WTC11 (cell line): ENCODE data around the gene KIF19. TPM values are rescaled to one million over a fixed set of nuclear protein-coding genes. Genes with fewer than 3 reads are reported as not detected.

Experiments used
- ATAC-seq: fragments of 200-7000 bp; cut with Tn5 transposase; 2 replicates; pipeline ENCODE4 v1.10.0; 2021; ENCODE audit warnings: mild to moderate bottlenecking, moderate library complexity
- CTCF ChIA-PET: fragments of 300-600 bp; sonication (Branson Sonifier 250); formaldehyde crosslinking; loops from one replicate; lab custom pipeline; 2021; ENCODE audit warnings: antibody characterized with exemption; lab: Charles Lee
- POLR2A ChIA-PET: fragments of 350-600 bp; sonication (Branson Sonifier 250); formaldehyde crosslinking; loops from one replicate; lab custom pipeline; 2021; ENCODE audit warnings: antibody characterized with exemption; lab: Charles Lee
- DNase-seq: peaks from one replicate; pipeline ENCODE4 v3.0.0; 2021; ENCODE audit warnings: low spot score
- H3K27ac Mint-ChIP-seq: 2 replicates; pipeline ENCODE4 v1.8.0; 2021; ENCODE audit warnings: mixed read lengths
- H3K27me3 Mint-ChIP-seq: 2 replicates; pipeline ENCODE4 v1.8.0; 2021; ENCODE audit warnings: low read depth, mild to moderate bottlenecking, moderate library complexity, mixed read lengths
- H3K36me3 Mint-ChIP-seq: 2 replicates; pipeline ENCODE4 v1.8.0; 2021; ENCODE audit warnings: mixed read lengths
- H3K4me1 Mint-ChIP-seq: 2 replicates; pipeline ENCODE4 v1.8.0; 2022; ENCODE audit warnings: mixed read lengths
- H3K4me3 Mint-ChIP-seq: 2 replicates; pipeline ENCODE4 v1.8.0; 2021; ENCODE audit warnings: mild to moderate bottlenecking, moderate library complexity, mixed read lengths
- H3K9me3 Mint-ChIP-seq: 2 replicates; pipeline ENCODE4 v1.8.0; 2021; ENCODE audit warnings: mixed read lengths
- ATF1 ChIP-seq: sonication (generic); formaldehyde crosslinking; IDR thresholded peaks from 2 replicates; pipeline ENCODE4 v1.8.1; 2023; ENCODE audit warnings: mild to moderate bottlenecking, moderate library complexity, missing genetic modification reagents
- CBFB ChIP-seq: sonication (generic); formaldehyde crosslinking; IDR thresholded peaks from 2 replicates; pipeline ENCODE4 v1.8.1; 2022; ENCODE audit warnings: mild to moderate bottlenecking, low read depth, missing genetic modification reagents
- CREB1 ChIP-seq: sonication (generic); formaldehyde crosslinking; IDR thresholded peaks from 2 replicates; pipeline ENCODE4 v1.8.0; 2023; ENCODE audit warnings: mild to moderate bottlenecking, missing genetic modification reagents
- ELF4 ChIP-seq: sonication (generic); formaldehyde crosslinking; IDR thresholded peaks from 2 replicates; pipeline ENCODE4 v1.8.1; 2022; ENCODE audit warnings: low read depth, mild to moderate bottlenecking, moderate library complexity, missing genetic modification reagents
- ETV6 ChIP-seq: sonication (generic); formaldehyde crosslinking; IDR thresholded peaks from 2 replicates; pipeline ENCODE4 v1.8.1; 2022; ENCODE audit warnings: mild to moderate bottlenecking, missing genetic modification reagents
- HMGA2 ChIP-seq: fragments of 250-450 bp; sonication (Bioruptor Pico); IDR thresholded peaks from 2 replicates; pipeline ENCODE4 v1.4.0; 2021; ENCODE audit warnings: mild to moderate bottlenecking, moderate library complexity
- IRF2 ChIP-seq: sonication (generic); formaldehyde crosslinking; IDR thresholded peaks from 2 replicates; pipeline ENCODE4 v1.8.0; 2022; ENCODE audit warnings: low read depth, missing genetic modification reagents, borderline replicate concordance
- NFATC4 ChIP-seq: fragments of 250-450 bp; sonication (Bioruptor Pico); IDR thresholded peaks from 2 replicates; pipeline ENCODE4 v1.9.0; 2021; ENCODE audit warnings: mild to moderate bottlenecking
- NR1H2 ChIP-seq: sonication (generic); formaldehyde crosslinking; IDR thresholded peaks from 2 replicates; pipeline ENCODE4 v1.9.0; 2021; ENCODE audit warnings: mild to moderate bottlenecking, moderate library complexity, missing genetic modification reagents
- NR2C2 ChIP-seq: sonication (generic); formaldehyde crosslinking; IDR thresholded peaks from 2 replicates; pipeline ENCODE4 v1.8.0; 2022; ENCODE audit warnings: mild to moderate bottlenecking, missing genetic modification reagents
- RORB ChIP-seq: fragments of 250-450 bp; sonication (Bioruptor Pico); IDR thresholded peaks from 2 replicates; pipeline ENCODE4 v1.9.0; 2021; ENCODE audit warnings: mild to moderate bottlenecking
- SP1 ChIP-seq: sonication (generic); formaldehyde crosslinking; conservative IDR thresholded peaks from 2 replicates; pipeline ENCODE4 v1.8.1; 2022; ENCODE audit warnings: missing genetic modification reagents
- TCF7 ChIP-seq: sonication (generic); formaldehyde crosslinking; IDR thresholded peaks from 2 replicates; pipeline ENCODE4 v1.8.0; 2022; ENCODE audit warnings: mild to moderate bottlenecking, low read depth, missing genetic modification reagents, moderate library complexity
- ZNF416 ChIP-seq: fragments of 250-450 bp; sonication (Bioruptor Pico); IDR thresholded peaks from 2 replicates; pipeline ENCODE4 v1.9.0; 2021; ENCODE audit warnings: mild to moderate bottlenecking, inconsistent platforms
- total RNA-seq: library from RNA; stranded (reverse); gene quantifications from 3 replicates; pipeline ENCODE4 v1.2.3, GENCODE V29; 2021
- TF ChIP-seq, protein P1 (sequence below): sonication (generic); formaldehyde crosslinking; IDR thresholded peaks from 2 replicates; pipeline ENCODE4 v1.8.1; 2022; ENCODE audit warnings: missing genetic modification reagents, borderline replicate concordance
- TF ChIP-seq, protein P2 (sequence below): fragments of 250-450 bp; sonication (Bioruptor Pico); IDR thresholded peaks from 2 replicates; pipeline ENCODE4 v1.9.0; 2021; ENCODE audit warnings: mild to moderate bottlenecking
- TF ChIP-seq, protein P3 (sequence below): sonication (generic); formaldehyde crosslinking; IDR thresholded peaks from 2 replicates; pipeline ENCODE4 v1.8.0; 2022; ENCODE audit warnings: missing genetic modification reagents
- TF ChIP-seq, protein P4 (sequence below): sonication (generic); formaldehyde crosslinking; IDR thresholded peaks from 2 replicates; pipeline ENCODE4 v1.8.1; 2023; ENCODE audit warnings: mild to moderate bottlenecking, moderate library complexity, missing genetic modification reagents
- TF ChIP-seq, protein P5 (sequence below): sonication (generic); formaldehyde crosslinking; IDR thresholded peaks from 2 replicates; pipeline ENCODE4 v1.8.0; 2022; ENCODE audit warnings: mild to moderate bottlenecking, missing genetic modification reagents
- TF ChIP-seq, protein P6 (sequence below): sonication (generic); formaldehyde crosslinking; conservative IDR thresholded peaks from 2 replicates; pipeline ENCODE4 v1.8.1; 2022; ENCODE audit warnings: mild to moderate bottlenecking, missing genetic modification reagents
- TF ChIP-seq, protein P7 (sequence below): sonication (generic); formaldehyde crosslinking; IDR thresholded peaks from 2 replicates; pipeline ENCODE4 v1.8.0; 2022; ENCODE audit warnings: mild to moderate bottlenecking, missing genetic modification reagents

The KIF19 gene
- total RNA-seq, 1 experiment from 2014 or later = 0.44 TPM

DNA sequence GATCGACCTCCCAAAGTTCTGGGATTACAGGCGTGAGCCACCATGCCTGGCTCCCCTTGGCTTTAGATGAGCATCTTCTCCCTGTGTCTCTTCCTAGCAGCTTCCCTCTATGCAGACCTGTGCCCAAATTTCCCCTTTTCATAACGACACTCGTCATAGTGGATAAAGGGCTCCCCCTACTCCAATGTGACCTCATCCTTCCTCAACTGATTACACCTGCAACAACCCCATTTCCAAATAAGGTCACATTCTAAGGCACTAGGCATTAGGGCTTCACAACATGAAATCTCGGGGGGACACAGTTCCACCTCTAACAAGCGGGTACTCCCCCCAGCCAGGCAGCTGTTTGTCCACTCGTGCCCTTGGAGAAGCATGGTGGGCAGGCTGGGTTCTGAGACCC, 10.3 kb downstream of the KIF19 start:
- H3K4me3 Mint-ChIP-seq = no peak overlapping the region
- ATAC-seq = no peak
- peaks cover 15% of the 10 kb centered on the region for H3K4me1 Mint-ChIP-seq
- POLR2A ChIA-PET = no interaction called here
- no peak for TF ChIP-seq NR1H2 (CRISPR knock-in tag)
- TF ChIP-seq, protein P1, sequence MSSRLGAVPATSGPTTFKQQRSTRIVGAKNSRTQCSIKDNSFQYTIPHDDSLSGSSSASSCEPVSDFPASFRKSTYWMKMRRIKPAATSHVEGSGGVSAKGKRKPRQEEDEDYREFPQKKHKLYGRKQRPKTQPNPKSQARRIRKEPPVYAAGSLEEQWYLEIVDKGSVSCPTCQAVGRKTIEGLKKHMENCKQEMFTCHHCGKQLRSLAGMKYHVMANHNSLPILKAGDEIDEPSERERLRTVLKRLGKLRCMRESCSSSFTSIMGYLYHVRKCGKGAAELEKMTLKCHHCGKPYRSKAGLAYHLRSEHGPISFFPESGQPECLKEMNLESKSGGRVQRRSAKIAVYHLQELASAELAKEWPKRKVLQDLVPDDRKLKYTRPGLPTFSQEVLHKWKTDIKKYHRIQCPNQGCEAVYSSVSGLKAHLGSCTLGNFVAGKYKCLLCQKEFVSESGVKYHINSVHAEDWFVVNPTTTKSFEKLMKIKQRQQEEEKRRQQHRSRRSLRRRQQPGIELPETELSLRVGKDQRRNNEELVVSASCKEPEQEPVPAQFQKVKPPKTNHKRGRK (CRISPR knock-in tag) = no peak
- no peak for TF ChIP-seq HMGA2 (CRISPR knock-in tag)
- TF ChIP-seq, protein P2, sequence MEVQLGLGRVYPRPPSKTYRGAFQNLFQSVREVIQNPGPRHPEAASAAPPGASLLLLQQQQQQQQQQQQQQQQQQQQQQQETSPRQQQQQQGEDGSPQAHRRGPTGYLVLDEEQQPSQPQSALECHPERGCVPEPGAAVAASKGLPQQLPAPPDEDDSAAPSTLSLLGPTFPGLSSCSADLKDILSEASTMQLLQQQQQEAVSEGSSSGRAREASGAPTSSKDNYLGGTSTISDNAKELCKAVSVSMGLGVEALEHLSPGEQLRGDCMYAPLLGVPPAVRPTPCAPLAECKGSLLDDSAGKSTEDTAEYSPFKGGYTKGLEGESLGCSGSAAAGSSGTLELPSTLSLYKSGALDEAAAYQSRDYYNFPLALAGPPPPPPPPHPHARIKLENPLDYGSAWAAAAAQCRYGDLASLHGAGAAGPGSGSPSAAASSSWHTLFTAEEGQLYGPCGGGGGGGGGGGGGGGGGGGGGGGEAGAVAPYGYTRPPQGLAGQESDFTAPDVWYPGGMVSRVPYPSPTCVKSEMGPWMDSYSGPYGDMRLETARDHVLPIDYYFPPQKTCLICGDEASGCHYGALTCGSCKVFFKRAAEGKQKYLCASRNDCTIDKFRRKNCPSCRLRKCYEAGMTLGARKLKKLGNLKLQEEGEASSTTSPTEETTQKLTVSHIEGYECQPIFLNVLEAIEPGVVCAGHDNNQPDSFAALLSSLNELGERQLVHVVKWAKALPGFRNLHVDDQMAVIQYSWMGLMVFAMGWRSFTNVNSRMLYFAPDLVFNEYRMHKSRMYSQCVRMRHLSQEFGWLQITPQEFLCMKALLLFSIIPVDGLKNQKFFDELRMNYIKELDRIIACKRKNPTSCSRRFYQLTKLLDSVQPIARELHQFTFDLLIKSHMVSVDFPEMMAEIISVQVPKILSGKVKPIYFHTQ (CRISPR knock-in tag) = no peak
- no peak for TF ChIP-seq ZNF416
- no peak for TF ChIP-seq SP1 (CRISPR knock-in tag)
- TF ChIP-seq CBFB (CRISPR knock-in tag) = no peak
- no peak for TF ChIP-seq RORB (CRISPR knock-in tag)
- TF ChIP-seq, protein P3, sequence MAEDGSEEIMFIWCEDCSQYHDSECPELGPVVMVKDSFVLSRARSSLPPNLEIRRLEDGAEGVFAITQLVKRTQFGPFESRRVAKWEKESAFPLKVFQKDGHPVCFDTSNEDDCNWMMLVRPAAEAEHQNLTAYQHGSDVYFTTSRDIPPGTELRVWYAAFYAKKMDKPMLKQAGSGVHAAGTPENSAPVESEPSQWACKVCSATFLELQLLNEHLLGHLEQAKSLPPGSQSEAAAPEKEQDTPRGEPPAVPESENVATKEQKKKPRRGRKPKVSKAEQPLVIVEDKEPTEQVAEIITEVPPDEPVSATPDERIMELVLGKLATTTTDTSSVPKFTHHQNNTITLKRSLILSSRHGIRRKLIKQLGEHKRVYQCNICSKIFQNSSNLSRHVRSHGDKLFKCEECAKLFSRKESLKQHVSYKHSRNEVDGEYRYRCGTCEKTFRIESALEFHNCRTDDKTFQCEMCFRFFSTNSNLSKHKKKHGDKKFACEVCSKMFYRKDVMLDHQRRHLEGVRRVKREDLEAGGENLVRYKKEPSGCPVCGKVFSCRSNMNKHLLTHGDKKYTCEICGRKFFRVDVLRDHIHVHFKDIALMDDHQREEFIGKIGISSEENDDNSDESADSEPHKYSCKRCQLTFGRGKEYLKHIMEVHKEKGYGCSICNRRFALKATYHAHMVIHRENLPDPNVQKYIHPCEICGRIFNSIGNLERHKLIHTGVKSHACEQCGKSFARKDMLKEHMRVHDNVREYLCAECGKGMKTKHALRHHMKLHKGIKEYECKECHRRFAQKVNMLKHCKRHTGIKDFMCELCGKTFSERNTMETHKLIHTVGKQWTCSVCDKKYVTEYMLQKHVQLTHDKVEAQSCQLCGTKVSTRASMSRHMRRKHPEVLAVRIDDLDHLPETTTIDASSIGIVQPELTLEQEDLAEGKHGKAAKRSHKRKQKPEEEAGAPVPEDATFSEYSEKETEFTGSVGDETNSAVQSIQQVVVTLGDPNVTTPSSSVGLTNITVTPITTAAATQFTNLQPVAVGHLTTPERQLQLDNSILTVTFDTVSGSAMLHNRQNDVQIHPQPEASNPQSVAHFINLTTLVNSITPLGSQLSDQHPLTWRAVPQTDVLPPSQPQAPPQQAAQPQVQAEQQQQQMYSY (CRISPR knock-in tag) = no peak
- no peak for TF ChIP-seq NFATC4 (CRISPR knock-in tag)
- no peak for TF ChIP-seq ATF1 (CRISPR knock-in tag)
- TF ChIP-seq, protein P4, sequence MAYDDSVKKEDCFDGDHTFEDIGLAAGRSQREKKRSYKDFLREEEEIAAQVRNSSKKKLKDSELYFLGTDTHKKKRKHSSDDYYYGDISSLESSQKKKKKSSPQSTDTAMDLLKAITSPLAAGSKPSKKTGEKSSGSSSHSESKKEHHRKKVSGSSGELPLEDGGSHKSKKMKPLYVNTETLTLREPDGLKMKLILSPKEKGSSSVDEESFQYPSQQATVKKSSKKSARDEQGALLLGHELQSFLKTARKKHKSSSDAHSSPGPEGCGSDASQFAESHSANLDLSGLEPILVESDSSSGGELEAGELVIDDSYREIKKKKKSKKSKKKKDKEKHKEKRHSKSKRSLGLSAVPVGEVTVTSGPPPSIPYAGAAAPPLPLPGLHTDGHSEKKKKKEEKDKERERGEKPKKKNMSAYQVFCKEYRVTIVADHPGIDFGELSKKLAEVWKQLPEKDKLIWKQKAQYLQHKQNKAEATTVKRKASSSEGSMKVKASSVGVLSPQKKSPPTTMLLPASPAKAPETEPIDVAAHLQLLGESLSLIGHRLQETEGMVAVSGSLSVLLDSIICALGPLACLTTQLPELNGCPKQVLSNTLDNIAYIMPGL (CRISPR knock-in tag) = no peak
- no peak for TF ChIP-seq ETV6 (CRISPR knock-in tag)
- no peak for TF ChIP-seq IRF2
- TF ChIP-seq TCF7 (CRISPR knock-in tag) = no peak
- 0 out of 2 replicates have a peak, but pooled peaks cover 3% of the 10 kb centered on the region for H3K36me3 Mint-ChIP-seq
- no peak for DNase-seq
- no peak overlapping the region for H3K27ac Mint-ChIP-seq
- CTCF ChIA-PET = interaction anchor here (1.0 to 4.8 kb wide), 6 partner anchors 16 to 43 kb away, joined by 3 to 28 read pairs (median 4); partner anchors contain the start of gene GPR142
- peaks cover 6% of the 10 kb centered on the region; the same call in 1 of the 2 replicates for H3K9me3 Mint-ChIP-seq
- no peaks in the 10 kb centered on the region for H3K27me3 Mint-ChIP-seq

DNA sequence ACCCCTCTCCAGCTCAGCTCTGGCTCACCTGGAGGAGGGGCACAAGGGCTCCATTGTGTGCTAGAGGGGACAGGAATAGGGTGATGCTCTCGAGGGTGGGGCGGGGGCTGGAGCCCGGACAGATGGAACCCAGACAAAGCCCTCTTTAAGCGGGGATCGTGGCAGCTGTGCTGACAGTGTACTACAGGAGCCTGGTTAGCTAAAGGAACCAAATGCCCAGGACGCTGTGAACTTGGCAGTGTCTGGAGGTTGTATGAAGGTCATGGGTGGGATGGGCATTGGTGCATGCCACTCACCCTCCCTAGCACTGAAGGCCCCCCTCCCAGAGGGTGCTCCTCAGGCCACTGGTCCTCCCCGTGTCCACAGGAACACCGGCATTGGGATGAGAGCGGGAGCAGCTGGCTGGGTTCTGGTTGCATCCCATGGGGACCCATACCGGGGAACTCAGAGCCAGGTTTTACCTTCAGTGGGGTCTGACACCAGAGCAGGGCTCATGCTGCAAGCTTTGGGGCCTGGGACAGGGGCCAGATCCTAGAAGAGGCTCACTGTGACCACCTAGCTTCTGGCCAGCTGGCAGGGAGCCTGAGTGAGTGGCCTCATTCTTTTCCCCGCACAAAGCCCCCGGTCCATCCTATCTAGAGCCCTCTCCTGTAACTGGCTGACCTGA, 11.9 kb downstream of the KIF19 start:
- H3K4me1 Mint-ChIP-seq = peaks cover 11% of the 10 kb centered on the region
- ChIA-PET CTCF (interaction anchor here (1.5 to 1.8 kb wide), 3 partner anchors 14 to 30 kb away, joined by 4 to 10 read pairs (median 8); partner anchors contain the start of gene BTBD17), POLR2A (no interaction called here)
- H3K9me3 Mint-ChIP-seq = peaks cover 6% of the 10 kb centered on the region; the same call in 1 of the 2 replicates
- 0 out of 2 replicates have a peak, but pooled peaks cover 3% of the 10 kb centered on the region for H3K36me3 Mint-ChIP-seq
- no peak overlapping the region for H3K4me3 Mint-ChIP-seq
- H3K27me3 Mint-ChIP-seq = no peaks in the 10 kb centered on the region
- DNase-seq (no peak), ATAC-seq (no peak)
- H3K27ac Mint-ChIP-seq = no peak overlapping the region
- TF ChIP-seq, protein P5, sequence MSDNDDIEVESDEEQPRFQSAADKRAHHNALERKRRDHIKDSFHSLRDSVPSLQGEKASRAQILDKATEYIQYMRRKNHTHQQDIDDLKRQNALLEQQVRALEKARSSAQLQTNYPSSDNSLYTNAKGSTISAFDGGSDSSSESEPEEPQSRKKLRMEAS (CRISPR knock-in tag) = no peak
- TF ChIP-seq ELF4 (CRISPR knock-in tag) (no peak), ETV6 (CRISPR knock-in tag) (no peak), CREB1 (no peak), NR1H2 (CRISPR knock-in tag) (no peak), NR2C2 (CRISPR knock-in tag) (no peak), ATF1 (CRISPR knock-in tag) (no peak)
- TF ChIP-seq, protein P6, sequence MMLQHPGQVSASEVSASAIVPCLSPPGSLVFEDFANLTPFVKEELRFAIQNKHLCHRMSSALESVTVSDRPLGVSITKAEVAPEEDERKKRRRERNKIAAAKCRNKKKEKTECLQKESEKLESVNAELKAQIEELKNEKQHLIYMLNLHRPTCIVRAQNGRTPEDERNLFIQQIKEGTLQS = no peak
- TF ChIP-seq, protein P4 (CRISPR knock-in tag) = no peak
- TF ChIP-seq, protein P7, sequence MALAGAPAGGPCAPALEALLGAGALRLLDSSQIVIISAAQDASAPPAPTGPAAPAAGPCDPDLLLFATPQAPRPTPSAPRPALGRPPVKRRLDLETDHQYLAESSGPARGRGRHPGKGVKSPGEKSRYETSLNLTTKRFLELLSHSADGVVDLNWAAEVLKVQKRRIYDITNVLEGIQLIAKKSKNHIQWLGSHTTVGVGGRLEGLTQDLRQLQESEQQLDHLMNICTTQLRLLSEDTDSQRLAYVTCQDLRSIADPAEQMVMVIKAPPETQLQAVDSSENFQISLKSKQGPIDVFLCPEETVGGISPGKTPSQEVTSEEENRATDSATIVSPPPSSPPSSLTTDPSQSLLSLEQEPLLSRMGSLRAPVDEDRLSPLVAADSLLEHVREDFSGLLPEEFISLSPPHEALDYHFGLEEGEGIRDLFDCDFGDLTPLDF (CRISPR knock-in tag) = no peak
